HEK293 (cell line): ENCODE measurements around the gene TNNI3.

Experiments used
- CTCF ChIA-PET: fragments of 350-600 bp; formaldehyde crosslinking; extraction: SDS; loops from one replicate; lab custom pipeline; 2021; ENCODE audit warnings: antibody characterized with exemption; lab: Yijun Ruan, JAX
- POLR2A ChIA-PET: fragments of 300-600 bp; formaldehyde crosslinking; extraction: SDS; loops from one replicate; lab custom pipeline; 2020; ENCODE audit warnings: antibody characterized with exemption, inconsistent platforms; lab: Yijun Ruan, JAX
- H3K27ac ChIP-seq: fragments of 200-500 bp; sonication (Bioruptor generic); 2 replicates; pipeline ENCODE4 v1.5.1; 2014; ENCODE audit warnings: low read depth, low read length, control low read depth, inconsistent platforms; ENCODE audit errors: extremely low read depth
- H3K36me3 ChIP-seq, 2 experiments: fragments of 200-500 bp in 1 of 2; sonication (Bioruptor generic) in 1 of 2; 1 replicate in 1 of 2; 2 replicates in 1 of 2; pipeline ENCODE4 v1.5.1; 2014 to 2017; ENCODE audit warnings: inconsistent platforms in 2 of 2, low read length in 2 of 2; ENCODE audit not compliant: control insufficient read depth in 2 of 2, insufficient read depth in 1 of 2
- H3K4me1 ChIP-seq: fragments of 200-500 bp; sonication (Bioruptor generic); 2 replicates; pipeline ENCODE4 v1.5.1; 2014; ENCODE audit warnings: mild to moderate bottlenecking, low read length, inconsistent platforms; ENCODE audit not compliant: control insufficient read depth, insufficient read depth
- H3K4me3 ChIP-seq: 2 replicates; pipeline ENCODE4 v1.5.1; 2011; ENCODE audit warnings: low read depth, mild to moderate bottlenecking, control low read depth, low read length, moderate library complexity
- H3K9me3 ChIP-seq: fragments of 200-500 bp; sonication (Bioruptor generic); 2 replicates; pipeline ENCODE4 v1.5.1; 2014; ENCODE audit warnings: low read depth, low read length, inconsistent platforms; ENCODE audit not compliant: control insufficient read depth, insufficient read depth
- BCL11A ChIP-seq: fragments of 450-650 bp; formaldehyde crosslinking; IDR thresholded peaks from 2 replicates; pipeline ENCODE4 v1.5.1; 2016; ENCODE audit warnings: low read depth, missing biosample characterization, missing genetic modification characterization
- GLIS1 ChIP-seq: fragments of 450-650 bp; formaldehyde crosslinking; IDR thresholded peaks from 2 replicates; pipeline ENCODE4 v1.5.1; 2016; ENCODE audit warnings: missing biosample characterization, missing genetic modification characterization
- GLIS2 ChIP-seq: fragments of 450-650 bp; formaldehyde crosslinking; IDR thresholded peaks from 2 replicates; pipeline ENCODE4 v1.5.1; 2016; ENCODE audit warnings: missing biosample characterization, missing genetic modification characterization
- HOXC10 ChIP-seq: sonication (generic); formaldehyde crosslinking; IDR thresholded peaks from 2 replicates; pipeline ENCODE4 v1.8.1; 2023; ENCODE audit warnings: mild to moderate bottlenecking, missing genetic modification reagents
- KLF10 ChIP-seq: fragments of 450-650 bp; IDR thresholded peaks from 2 replicates; pipeline ENCODE4 v1.5.1; 2018; ENCODE audit warnings: missing biosample characterization, mild to moderate bottlenecking, missing genetic modification characterization
- OSR2 ChIP-seq: fragments of 450-650 bp; formaldehyde crosslinking; IDR thresholded peaks from 2 replicates; pipeline ENCODE4 v1.5.1; 2016; ENCODE audit warnings: missing biosample characterization, missing genetic modification characterization
- SALL2 ChIP-seq: fragments of 450-650 bp; formaldehyde crosslinking; IDR thresholded peaks from 2 replicates; pipeline ENCODE4 v1.5.0; 2017; ENCODE audit warnings: missing biosample characterization, mild to moderate bottlenecking, missing genetic modification characterization, borderline replicate concordance
- SETDB1 ChIP-seq: IDR thresholded peaks from one replicate; pipeline ENCODE4 v1.6.1; 2017; ENCODE audit warnings: mild to moderate bottlenecking, low read length, moderate library complexity, mixed read lengths; ENCODE audit not compliant: insufficient read length
- SP7 ChIP-seq: fragments of 450-650 bp; formaldehyde crosslinking; IDR thresholded peaks from 2 replicates; pipeline ENCODE4 v1.5.1; 2016; ENCODE audit warnings: missing biosample characterization, missing genetic modification characterization
- ZBTB48 ChIP-seq: fragments of 450-650 bp; formaldehyde crosslinking; IDR thresholded peaks from 2 replicates; pipeline ENCODE4 v1.5.1; 2016; ENCODE audit warnings: missing biosample characterization, missing genetic modification characterization
- ZNF10 ChIP-seq: fragments of 450-650 bp; formaldehyde crosslinking; IDR thresholded peaks from 2 replicates; pipeline ENCODE4 v1.5.1; 2017; ENCODE audit warnings: missing biosample characterization, missing genetic modification characterization
- ZNF121 ChIP-seq: fragments of 450-650 bp; formaldehyde crosslinking; IDR thresholded peaks from 2 replicates; pipeline ENCODE4 v1.5.1; 2016; ENCODE audit warnings: missing biosample characterization, missing genetic modification characterization
- ZNF155 ChIP-seq: fragments of 450-650 bp; formaldehyde crosslinking; IDR thresholded peaks from 2 replicates; pipeline ENCODE4 v1.5.1; 2016; ENCODE audit warnings: missing biosample characterization, missing genetic modification characterization
- ZNF175 ChIP-seq: fragments of 450-650 bp; formaldehyde crosslinking; IDR thresholded peaks from 2 replicates; pipeline ENCODE4 v1.5.1; 2016; ENCODE audit warnings: missing biosample characterization, missing genetic modification characterization
- ZNF354C ChIP-seq: fragments of 450-650 bp; formaldehyde crosslinking; IDR thresholded peaks from 2 replicates; pipeline ENCODE4 v1.5.1; 2016; ENCODE audit warnings: missing biosample characterization, missing genetic modification characterization, low read depth, borderline replicate concordance
- ZNF362 ChIP-seq: fragments of 450-650 bp; formaldehyde crosslinking; IDR thresholded peaks from 2 replicates; pipeline ENCODE4 v1.5.1; 2016; ENCODE audit warnings: missing biosample characterization, missing genetic modification characterization
- ZNF366 ChIP-seq: fragments of 450-650 bp; formaldehyde crosslinking; conservative IDR thresholded peaks from 2 replicates; pipeline ENCODE4 v1.5.1; 2016; ENCODE audit warnings: missing biosample characterization, missing genetic modification characterization
- ZNF404 ChIP-seq: fragments of 450-650 bp; formaldehyde crosslinking; IDR thresholded peaks from 2 replicates; pipeline ENCODE4 v1.5.1; 2017; ENCODE audit warnings: missing biosample characterization, missing genetic modification characterization
- ZNF426 ChIP-seq: fragments of 450-650 bp; formaldehyde crosslinking; IDR thresholded peaks from 2 replicates; pipeline ENCODE4 v1.5.1; 2017; ENCODE audit warnings: missing biosample characterization, missing genetic modification characterization, mild to moderate bottlenecking, inconsistent platforms, moderate library complexity
- ZNF513 ChIP-seq: fragments of 450-650 bp; IDR thresholded peaks from 2 replicates; pipeline ENCODE4 v1.5.1; 2018; ENCODE audit warnings: missing biosample characterization, missing genetic modification characterization
- ZNF558 ChIP-seq: fragments of 450-650 bp; formaldehyde crosslinking; IDR thresholded peaks from 2 replicates; pipeline ENCODE4 v1.5.1; 2016; ENCODE audit warnings: missing biosample characterization, missing genetic modification characterization
- ZNF560 ChIP-seq: fragments of 450-650 bp; formaldehyde crosslinking; IDR thresholded peaks from 2 replicates; pipeline ENCODE4 v1.5.1; 2017; ENCODE audit warnings: missing biosample characterization, missing genetic modification characterization, borderline replicate concordance
- ZNF561 ChIP-seq: fragments of 450-650 bp; IDR thresholded peaks from 2 replicates; pipeline ENCODE4 v1.5.1; 2018; ENCODE audit warnings: missing biosample characterization, missing genetic modification characterization, borderline replicate concordance
- ZNF571 ChIP-seq: fragments of 450-650 bp; formaldehyde crosslinking; IDR thresholded peaks from 2 replicates; pipeline ENCODE4 v1.5.0; 2017; ENCODE audit warnings: missing biosample characterization, missing genetic modification characterization
- ZNF610 ChIP-seq: fragments of 450-650 bp; formaldehyde crosslinking; IDR thresholded peaks from 2 replicates; pipeline ENCODE4 v1.5.1; 2016; ENCODE audit warnings: missing biosample characterization, missing genetic modification characterization, borderline replicate concordance
- ZNF626 ChIP-seq: fragments of 450-650 bp; sonication (Bioruptor Pico); formaldehyde crosslinking; IDR thresholded peaks from 2 replicates; pipeline ENCODE4 v1.5.1; 2018; ENCODE audit warnings: missing biosample characterization, missing genetic modification characterization, inconsistent platforms
- ZNF629 ChIP-seq: fragments of 450-650 bp; formaldehyde crosslinking; IDR thresholded peaks from 2 replicates; pipeline ENCODE4 v1.5.1; 2017; ENCODE audit warnings: missing biosample characterization, missing genetic modification characterization
- ZNF692 ChIP-seq: fragments of 450-650 bp; formaldehyde crosslinking; IDR thresholded peaks from 2 replicates; pipeline ENCODE4 v1.5.1; 2016; ENCODE audit warnings: missing biosample characterization, missing genetic modification characterization
- ZNF704 ChIP-seq: fragments of 450-650 bp; formaldehyde crosslinking; IDR thresholded peaks from 2 replicates; pipeline ENCODE4 v1.5.1; 2016; ENCODE audit warnings: missing biosample characterization, missing genetic modification characterization
- ZNF785 ChIP-seq: fragments of 450-650 bp; formaldehyde crosslinking; IDR thresholded peaks from 2 replicates; pipeline ENCODE4 v1.5.1; 2016; ENCODE audit warnings: missing biosample characterization, missing genetic modification characterization

TNNI3 gene

GRCh38 chr19:55147545-55148251 lies 9.8 kb downstream of the TNNI3 start:
- Histone ChIP-seq H3K4me3 (no peak overlapping the region), H3K4me1 (no peaks in the 10 kb centered on the region), H3K36me3 (no peaks in the 10 kb centered on the region), H3K9me3 (no peaks in the 10 kb centered on the region), H3K27ac (no peak overlapping the region)
- POLR2A ChIA-PET, result interaction anchor here (1.0 to 2.0 kb wide), 3 partner anchors 9 to 260 kb away, joined by 4 to 11 read pairs (median 4); partner anchors contain the start of gene UBE2S
- CTCF ChIA-PET, result interaction anchor here (0.5 to 4.6 kb wide), 6 partner anchors 12 to 356 kb away, joined by 3 to 52 read pairs (median 5); no protein-coding TSS in a partner anchor
- TF ChIP-seq GLIS2 (tag by site-specific recombination) (peak; percentile 27; the same call in 1 of the 2 replicates), SALL2 (tag by site-specific recombination) (no peak), ZNF354C (tag by site-specific recombination) (no peak), OSR2 (tag by site-specific recombination) (no peak), ZNF121 (no peak)

GRCh38 chr19:55146705-55147273 lies 10.7 kb downstream of the TNNI3 start:
- H3K9me3 ChIP-seq, result no peaks in the 10 kb centered on the region
- no peaks in the 10 kb centered on the region for H3K36me3 ChIP-seq
- ChIA-PET POLR2A (interaction anchor here (0.6 to 2.0 kb wide), 10 partner anchors 9 to 262 kb away, joined by 3 to 11 read pairs (median 4); partner anchors contain the start of genes PPP1R12C, PPP6R1 and UBE2S), CTCF (interaction anchor here (0.6 to 4.6 kb wide), 16 partner anchors 9 to 486 kb away, joined by 3 to 52 read pairs (median 5); partner anchors contain the start of genes DNAAF3 and TNNI3)
- H3K27ac ChIP-seq, result no peak overlapping the region; the same call in 1 of the 2 replicates
- peak overlapping the region; percentile 46 for H3K4me3 ChIP-seq
- no peaks in the 10 kb centered on the region for H3K4me1 ChIP-seq
- no peak for TF ChIP-seq ZNF571
- no peak for TF ChIP-seq BCL11A (tag by site-specific recombination)
- no peak for TF ChIP-seq SETDB1
- TF ChIP-seq GLIS1 (tag by site-specific recombination), result peak; percentile 76
- TF ChIP-seq ZNF785 (tag by site-specific recombination), result no peak
- peak; percentile 35 for TF ChIP-seq SP7 (tag by site-specific recombination)
- no peak for TF ChIP-seq ZNF629
- no peak for TF ChIP-seq ZNF558 (tag by site-specific recombination)
- no peak for TF ChIP-seq ZNF704 (tag by site-specific recombination)
- TF ChIP-seq ZNF561 (tag by site-specific recombination), result peak; percentile 49; the same call in 1 of the 2 replicates
- TF ChIP-seq ZNF610 (tag by site-specific recombination), result no peak
- peak; percentile 38; the same call in 1 of the 2 replicates for TF ChIP-seq ZBTB48
- peak; percentile 39; the same call in 1 of the 2 replicates for TF ChIP-seq ZNF513 (tag by site-specific recombination)
- no peak for TF ChIP-seq ZNF155 (tag by site-specific recombination)
- no peak for TF ChIP-seq KLF10 (tag by site-specific recombination)
- no peak for TF ChIP-seq ZNF426
- TF ChIP-seq ZNF366, result 0 out of 2 replicates have a peak, but pooled peaks have one; percentile 44
- TF ChIP-seq ZNF10 (tag by site-specific recombination), result no peak
- no peak for TF ChIP-seq ZNF626 (tag by site-specific recombination)
- no peak for TF ChIP-seq ZNF175 (tag by site-specific recombination)
- TF ChIP-seq ZNF404, result no peak
- TF ChIP-seq HOXC10 (CRISPR knock-in tag), result no peak
- TF ChIP-seq ZNF560 (tag by site-specific recombination), result no peak
- TF ChIP-seq ZNF362 (tag by site-specific recombination), result no peak
- 0 out of 2 replicates have a peak, but pooled peaks have one; percentile 17 for TF ChIP-seq ZNF692
